ENCODE results near the gene NLGN4X. TPM values are rescaled to one million over a fixed set of nuclear protein-coding genes. Genes with fewer than 3 reads are reported as not detected.

NLGN4X gene
- total and polyA plus RNA-seq, 8 donors: 0.45 to 2.6 (median 1.7) TPM

- DNase-seq: no peak
Measured at GRCh38 chrX:6049132-6049531, 179.5 kb downstream of the NLGN4X start.

DNA sequence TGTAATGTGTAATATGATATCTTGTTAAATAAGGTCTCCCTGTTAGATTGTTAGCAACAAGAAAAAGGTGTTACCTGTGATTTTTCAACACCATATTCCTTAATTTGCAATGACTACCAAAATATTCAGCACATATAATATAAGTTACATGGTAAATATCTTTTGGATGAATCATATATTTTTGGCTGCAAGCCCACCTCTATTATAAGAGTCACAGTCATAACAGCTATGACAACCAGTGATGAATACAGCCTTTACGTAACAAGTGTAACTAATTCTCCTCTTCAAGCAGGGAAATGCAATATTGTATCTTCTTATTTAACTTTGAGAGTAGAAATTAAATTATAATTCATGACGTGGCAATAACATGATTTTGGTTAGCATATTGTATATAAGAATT is 187.0 kb downstream of the NLGN4X start:
- no peak overlapping the region for H3K4me3 ChIP-seq
- H3K27me3 ChIP-seq: no peaks in the 10 kb centered on the region
- H3K4me1 ChIP-seq: no peaks in the 10 kb centered on the region
- DNase-seq (no peak), ATAC-seq (no peak)
- no peaks in the 10 kb centered on the region for H3K36me3 ChIP-seq
- H3K9me3 ChIP-seq: no peaks in the 10 kb centered on the region
- no peak for TF ChIP-seq CTCF (IDR thresholded peaks at IDR 0.05)
- H3K27ac ChIP-seq: no peak overlapping the region
- intact Hi-C loops (cut with DNase I): no loop called here

More at GRCh38 chrX:6049132-6049531, 179.5 kb downstream of the NLGN4X start:
- H3K4me3 ChIP-seq: no peak overlapping the region
- intact Hi-C loops (cut with DNase I): no loop called here
- H3K36me3 ChIP-seq: no peaks in the 10 kb centered on the region
- no peaks in the 10 kb centered on the region for H3K27me3 ChIP-seq
- H3K4me1 ChIP-seq: no peaks in the 10 kb centered on the region
- no peak for ATAC-seq
- H3K9me3 ChIP-seq: no peaks in the 10 kb centered on the region
- no peak overlapping the region for H3K27ac ChIP-seq
- TF ChIP-seq CTCF (IDR thresholded peaks at IDR 0.05): no peak

DNA sequence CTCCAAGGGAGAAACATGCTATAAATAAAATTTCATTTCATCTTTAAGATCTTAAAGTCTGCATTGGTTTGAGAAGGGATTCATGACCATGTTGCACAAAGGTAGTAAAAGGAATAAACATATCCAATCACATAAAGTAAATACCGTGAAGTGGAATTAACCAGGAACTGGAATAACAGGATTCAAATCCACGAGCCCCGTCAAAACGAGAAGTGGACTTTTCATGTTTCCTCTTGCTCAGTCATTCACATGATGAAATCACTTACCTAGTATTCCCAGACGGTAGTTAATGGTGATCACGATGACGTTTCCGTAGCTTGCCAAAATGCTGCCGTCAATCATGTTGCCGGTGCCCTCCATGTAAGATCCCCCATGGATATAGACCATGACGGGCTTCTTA is 199.7 kb downstream of the NLGN4X start:
- no peaks in the 10 kb centered on the region for H3K9me3 ChIP-seq
- H3K27ac ChIP-seq: no peak overlapping the region
- no peaks in the 10 kb centered on the region for H3K27me3 ChIP-seq
- no peak for TF ChIP-seq CTCF (IDR thresholded peaks at IDR 0.05)
- intact Hi-C loops (cut with DNase I): no loop called here
- H3K4me1 ChIP-seq: no peaks in the 10 kb centered on the region
- H3K4me3 ChIP-seq: no peak overlapping the region
- DNase-seq: no peak
- no peak for ATAC-seq
- H3K36me3 ChIP-seq: no peaks in the 10 kb centered on the region

- H3K27me3 ChIP-seq: no peaks in the 10 kb centered on the region
- H3K9me3 ChIP-seq: no peaks in the 10 kb centered on the region
- H3K4me1 ChIP-seq: no peaks in the 10 kb centered on the region
- TF ChIP-seq CTCF (IDR thresholded peaks at IDR 0.05): no peak
- H3K4me3 ChIP-seq: no peak overlapping the region
- H3K36me3 ChIP-seq: no peaks in the 10 kb centered on the region
- DNase-seq: no peak
- no peak overlapping the region for H3K27ac ChIP-seq
- intact Hi-C loops (cut with DNase I): no loop called here
- ATAC-seq: no peak
Measured at GRCh38 chrX:6026980-6027379, 201.7 kb downstream of the NLGN4X start.

DNA sequence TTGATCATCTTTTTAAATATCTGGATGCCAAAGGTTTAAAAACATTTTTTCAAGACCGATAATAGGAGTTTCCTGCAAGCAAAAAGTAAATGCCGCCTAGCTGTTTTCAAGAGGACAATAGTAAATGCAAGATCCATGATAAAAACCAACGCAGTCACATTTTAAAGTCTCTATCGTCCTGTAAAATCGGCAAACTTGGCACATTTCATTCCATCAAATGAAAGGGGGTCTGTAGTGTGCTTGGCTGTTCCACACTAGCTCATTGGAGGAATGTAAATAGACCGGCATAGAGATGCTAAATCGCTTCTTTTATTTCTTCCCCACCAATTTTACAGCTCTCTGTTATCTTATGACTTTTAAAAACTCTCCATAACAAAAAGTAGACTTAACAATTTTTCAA is 202.2 kb downstream of the NLGN4X start:
- TF ChIP-seq CTCF (IDR thresholded peaks at IDR 0.05): no peak
- intact Hi-C loops (cut with DNase I): no loop called here
- Histone ChIP-seq H3K4me3 (no peak overlapping the region), H3K27ac (no peak overlapping the region), H3K36me3 (no peaks in the 10 kb centered on the region), H3K27me3 (no peaks in the 10 kb centered on the region), H3K9me3 (no peaks in the 10 kb centered on the region), H3K4me1 (no peaks in the 10 kb centered on the region)
- ATAC-seq (no peak), DNase-seq (no peak)
